ENCODE measurements around the gene MIOS.
A peak's percentile ranks its signal among the peaks of the same experiment; 100 is the strongest.

Gene MIOS

DNA sequence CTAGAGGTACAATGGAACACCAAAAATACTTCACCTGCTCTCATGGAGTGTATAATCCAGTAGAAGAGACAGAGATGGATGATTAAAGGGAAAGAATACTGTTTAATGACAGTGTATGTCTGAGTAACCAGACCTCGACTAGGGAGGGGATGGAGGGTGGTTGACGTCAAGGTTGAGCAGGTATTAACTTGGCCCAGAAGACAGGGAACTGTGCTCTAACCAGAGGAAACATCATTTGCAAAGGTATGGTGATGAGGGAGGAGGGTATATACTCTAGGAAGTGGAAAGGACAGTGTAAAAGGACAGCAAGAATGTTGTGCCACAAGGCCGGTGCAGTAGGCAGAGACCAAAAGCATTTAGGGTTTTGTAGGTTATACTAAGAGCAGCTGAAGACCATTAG, 2.9 kb downstream of the MIOS start:
- no peak for DNase-seq (ENCODE audit: low read depth)
- TF ChIP-seq POLR2A (IDR thresholded peaks at IDR 0.05; ENCODE audit: extremely low read depth, insufficient read length) (no peak), MYC (IDR thresholded peaks at IDR 0.05; ENCODE audit: low read depth, low read length) (no peak)
- TF ChIP-seq, protein P1, sequence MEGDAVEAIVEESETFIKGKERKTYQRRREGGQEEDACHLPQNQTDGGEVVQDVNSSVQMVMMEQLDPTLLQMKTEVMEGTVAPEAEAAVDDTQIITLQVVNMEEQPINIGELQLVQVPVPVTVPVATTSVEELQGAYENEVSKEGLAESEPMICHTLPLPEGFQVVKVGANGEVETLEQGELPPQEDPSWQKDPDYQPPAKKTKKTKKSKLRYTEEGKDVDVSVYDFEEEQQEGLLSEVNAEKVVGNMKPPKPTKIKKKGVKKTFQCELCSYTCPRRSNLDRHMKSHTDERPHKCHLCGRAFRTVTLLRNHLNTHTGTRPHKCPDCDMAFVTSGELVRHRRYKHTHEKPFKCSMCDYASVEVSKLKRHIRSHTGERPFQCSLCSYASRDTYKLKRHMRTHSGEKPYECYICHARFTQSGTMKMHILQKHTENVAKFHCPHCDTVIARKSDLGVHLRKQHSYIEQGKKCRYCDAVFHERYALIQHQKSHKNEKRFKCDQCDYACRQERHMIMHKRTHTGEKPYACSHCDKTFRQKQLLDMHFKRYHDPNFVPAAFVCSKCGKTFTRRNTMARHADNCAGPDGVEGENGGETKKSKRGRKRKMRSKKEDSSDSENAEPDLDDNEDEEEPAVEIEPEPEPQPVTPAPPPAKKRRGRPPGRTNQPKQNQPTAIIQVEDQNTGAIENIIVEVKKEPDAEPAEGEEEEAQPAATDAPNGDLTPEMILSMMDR (IDR thresholded peaks at IDR 0.05; ENCODE audit: low read depth, low read length) = no peak
- TF ChIP-seq, protein P2, sequence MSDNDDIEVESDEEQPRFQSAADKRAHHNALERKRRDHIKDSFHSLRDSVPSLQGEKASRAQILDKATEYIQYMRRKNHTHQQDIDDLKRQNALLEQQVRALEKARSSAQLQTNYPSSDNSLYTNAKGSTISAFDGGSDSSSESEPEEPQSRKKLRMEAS (IDR thresholded peaks at IDR 0.05; ENCODE audit: low read depth, low read length) = no peak
- peak overlapping the region; percentile 91 for H3K4me3 ChIP-seq (ENCODE audit: low read depth, low read length)

DNA sequence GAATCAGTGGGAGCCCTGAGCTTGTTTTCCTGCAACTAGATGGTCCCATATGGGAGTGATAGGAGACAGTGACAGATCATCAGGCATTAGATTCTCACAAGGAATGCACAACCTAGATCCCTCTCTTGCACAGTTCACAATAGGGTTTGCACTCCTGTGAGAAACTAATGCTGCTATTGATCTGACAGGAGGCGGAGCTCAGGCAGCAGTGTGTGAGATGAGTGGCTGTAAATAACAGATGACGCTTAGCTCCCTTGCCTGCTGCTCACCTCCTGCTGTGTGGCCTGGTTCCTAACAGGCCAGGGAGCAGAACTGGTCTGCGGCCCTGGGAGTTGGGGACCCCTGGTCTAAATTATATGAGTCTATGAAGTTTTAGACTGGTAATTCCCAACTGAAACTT, 3.9 kb downstream of the MIOS start:
- H3K4me3 ChIP-seq (ENCODE audit: low read depth, low read length) = no peak overlapping the region
- DNase-seq (ENCODE audit: low read depth) = no peak
- TF ChIP-seq, protein P1 (IDR thresholded peaks at IDR 0.05; ENCODE audit: low read depth, low read length) = no peak
- TF ChIP-seq, protein P2 (IDR thresholded peaks at IDR 0.05; ENCODE audit: low read depth, low read length) = no peak
- TF ChIP-seq POLR2A (IDR thresholded peaks at IDR 0.05; ENCODE audit: extremely low read depth, insufficient read length) (no peak), MYC (IDR thresholded peaks at IDR 0.05; ENCODE audit: low read depth, low read length) (no peak)

DNA sequence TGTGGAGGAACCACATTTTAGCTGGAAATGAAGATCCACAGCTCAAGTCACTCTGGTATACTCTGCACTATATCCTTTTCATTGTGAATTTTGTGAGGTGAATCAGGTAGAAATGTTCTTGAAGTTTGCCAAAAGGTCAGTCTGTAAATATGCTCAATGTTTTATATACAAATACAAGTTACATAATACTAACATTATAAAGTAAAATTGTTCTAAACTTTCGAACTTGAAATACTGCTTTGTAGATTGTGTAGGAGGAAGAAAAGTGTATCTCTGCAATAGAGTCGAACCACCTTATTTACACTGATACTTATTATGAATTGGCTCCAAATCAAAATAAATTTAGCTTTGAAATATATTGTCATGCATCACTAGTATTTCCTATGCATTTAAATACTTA, 7.0 kb downstream of the MIOS start:
- TF ChIP-seq, protein P1 (IDR thresholded peaks at IDR 0.05; ENCODE audit: low read depth, low read length) = no peak
- TF ChIP-seq, protein P2 (IDR thresholded peaks at IDR 0.05; ENCODE audit: low read depth, low read length) = no peak
- TF ChIP-seq MYC (IDR thresholded peaks at IDR 0.05; ENCODE audit: low read depth, low read length) (no peak), POLR2A (IDR thresholded peaks at IDR 0.05; ENCODE audit: extremely low read depth, insufficient read length) (no peak)
- no peak overlapping the region for H3K4me3 ChIP-seq (ENCODE audit: low read depth, low read length)
- DNase-seq (ENCODE audit: low read depth) = no peak

DNA sequence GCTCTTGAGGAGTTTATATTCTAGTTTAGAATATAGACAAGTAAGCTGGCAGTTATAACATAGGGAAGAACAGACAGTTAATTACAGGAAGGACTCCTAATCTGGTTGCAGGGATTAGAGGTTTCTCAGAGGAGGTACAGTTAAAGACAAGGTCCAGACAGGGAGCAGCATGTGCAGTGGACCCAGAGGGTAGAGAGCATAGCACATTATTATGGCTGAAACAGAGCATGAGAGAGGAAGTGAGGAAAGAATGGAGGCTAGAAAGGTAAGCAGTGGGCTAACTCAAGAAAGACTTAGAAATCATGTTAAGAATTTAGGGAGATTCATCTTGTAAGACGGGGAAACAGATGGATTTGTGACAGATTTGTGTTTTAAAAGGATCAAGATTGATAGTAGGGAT, 9.7 kb downstream of the MIOS start:
- TF ChIP-seq POLR2A (IDR thresholded peaks at IDR 0.05; ENCODE audit: extremely low read depth, insufficient read length) = no peak
- no peak for TF ChIP-seq MYC (IDR thresholded peaks at IDR 0.05; ENCODE audit: low read depth, low read length)
- TF ChIP-seq, protein P1 (IDR thresholded peaks at IDR 0.05; ENCODE audit: low read depth, low read length) = no peak
- TF ChIP-seq, protein P2 (IDR thresholded peaks at IDR 0.05; ENCODE audit: low read depth, low read length) = no peak
- DNase-seq (ENCODE audit: low read depth) = no peak

DNA sequence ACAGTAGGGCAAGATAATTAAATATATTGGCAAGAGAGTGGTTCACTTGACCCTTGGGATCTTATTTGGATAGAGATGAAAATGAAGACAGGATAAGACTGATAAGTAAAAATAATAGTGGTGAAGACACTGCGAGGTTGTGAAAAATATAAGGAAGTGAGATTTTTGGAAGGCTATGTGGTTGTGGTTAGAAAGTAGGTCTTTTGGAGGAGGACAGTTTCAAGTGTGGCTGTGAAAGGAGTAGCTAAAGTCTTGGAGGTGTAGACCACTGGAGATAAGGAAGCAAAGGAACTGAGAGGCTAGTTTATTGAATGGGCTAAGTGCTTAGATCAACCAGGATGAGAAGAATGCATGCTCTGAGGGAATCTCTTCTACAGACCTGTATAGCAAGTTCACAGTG, 11.2 kb downstream of the MIOS start:
- peak; percentile 74 for DNase-seq (ENCODE audit: low read depth)
- no peak overlapping the region for H3K4me3 ChIP-seq (ENCODE audit: low read depth, low read length)
- no peak for TF ChIP-seq MYC (IDR thresholded peaks at IDR 0.05; ENCODE audit: low read depth, low read length)

More for the DNA sequence above, 9.7 kb downstream of the MIOS start:
- H3K4me3 ChIP-seq (ENCODE audit: low read depth, low read length) = no peak overlapping the region

DNA sequence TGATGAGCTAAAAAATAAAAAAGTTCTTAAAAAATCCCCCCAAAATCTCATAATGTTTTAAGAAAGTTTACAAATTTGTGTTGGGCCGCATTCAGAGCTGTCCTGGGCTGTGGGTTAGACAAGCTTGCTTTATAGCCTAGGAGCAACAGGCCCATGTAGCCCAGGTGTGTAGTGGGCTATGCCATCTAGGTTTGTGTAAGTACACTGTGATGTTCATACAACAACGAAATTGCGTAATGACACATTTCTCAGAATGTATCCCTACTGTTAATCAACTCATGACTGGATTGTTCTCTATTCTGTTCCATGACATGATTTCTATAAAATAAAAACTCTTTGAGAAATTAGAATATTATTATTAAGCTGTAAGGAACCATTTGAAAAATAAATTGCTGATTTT, 13.0 kb downstream of the MIOS start:
- TF ChIP-seq, protein P1 (IDR thresholded peaks at IDR 0.05; ENCODE audit: low read depth, low read length) = no peak
- no peak for DNase-seq (ENCODE audit: low read depth)
- no peak overlapping the region for H3K4me3 ChIP-seq (ENCODE audit: low read depth, low read length)
